Stimulated activated CD4-positive, alpha-beta T cell treated with anti-CD3 and anti-CD28 coated beads, Interleukin-2, amount 100 ng/mL, for 24 hours (primary cell): ENCODE results near the gene ZNF667.

Source experiments
- DNase-seq, 2 donors: peaks; one replicate each; pipeline ENCODE4 v3.0.0-alpha.2; 2020

Gene ZNF667

GRCh38 chr19:56476651-56477428 lies at the start of gene ZNF667:
Gene ZNF667, minus strand, starts transcription at chr19:56477345. Its CDS starts 14,975 bp downstream, at chr19:56462370.
- peak in 1 of 2 donors; percentile 6 for DNase-seq

DNA sequence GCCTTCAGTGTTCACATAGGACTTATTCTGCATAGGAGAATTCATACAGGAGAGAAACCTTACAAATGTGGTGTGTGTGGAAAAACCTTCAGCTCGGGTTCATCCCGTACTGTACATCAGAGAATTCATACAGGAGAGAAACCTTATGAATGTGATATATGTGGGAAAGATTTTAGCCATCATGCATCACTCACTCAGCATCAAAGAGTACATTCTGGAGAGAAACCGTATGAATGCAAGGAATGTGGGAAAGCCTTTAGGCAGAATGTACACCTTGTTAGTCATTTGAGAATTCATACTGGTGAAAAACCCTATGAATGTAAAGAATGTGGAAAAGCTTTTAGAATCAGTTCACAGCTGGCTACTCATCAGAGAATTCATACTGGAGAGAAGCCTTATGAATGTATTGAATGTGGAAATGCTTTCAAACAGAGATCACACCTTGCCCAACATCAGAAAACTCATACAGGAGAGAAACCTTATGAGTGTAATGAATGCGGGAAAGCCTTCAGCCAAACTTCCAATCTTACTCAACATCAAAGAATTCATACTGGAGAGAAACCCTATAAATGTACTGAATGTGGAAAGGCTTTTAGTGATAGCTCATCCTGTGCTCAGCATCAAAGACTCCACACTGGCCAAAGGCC lies 48.2 kb upstream of the ZNF667 start:
- no peak for DNase-seq

GRCh38 chr19:56508290-56508778 lies 31.2 kb upstream of the ZNF667 start:
- no peak for DNase-seq

GRCh38 chr19:56507446-56508289 lies 30.5 kb upstream of the ZNF667 start, which contains the start of gene ZNF471:
Gene ZNF471, plus strand, starts transcription at chr19:56507855. Its CDS starts 3,717 bp downstream, at chr19:56511572.
- DNase-seq, result peak; percentile 77

- DNase-seq, result no peak
Observed at GRCh38 chr19:56504581-56504980, 27.4 kb upstream of the ZNF667 start.

GRCh38 chr19:56491399-56491798 lies 14.3 kb upstream of the ZNF667 start:
- no peak for DNase-seq

DNA sequence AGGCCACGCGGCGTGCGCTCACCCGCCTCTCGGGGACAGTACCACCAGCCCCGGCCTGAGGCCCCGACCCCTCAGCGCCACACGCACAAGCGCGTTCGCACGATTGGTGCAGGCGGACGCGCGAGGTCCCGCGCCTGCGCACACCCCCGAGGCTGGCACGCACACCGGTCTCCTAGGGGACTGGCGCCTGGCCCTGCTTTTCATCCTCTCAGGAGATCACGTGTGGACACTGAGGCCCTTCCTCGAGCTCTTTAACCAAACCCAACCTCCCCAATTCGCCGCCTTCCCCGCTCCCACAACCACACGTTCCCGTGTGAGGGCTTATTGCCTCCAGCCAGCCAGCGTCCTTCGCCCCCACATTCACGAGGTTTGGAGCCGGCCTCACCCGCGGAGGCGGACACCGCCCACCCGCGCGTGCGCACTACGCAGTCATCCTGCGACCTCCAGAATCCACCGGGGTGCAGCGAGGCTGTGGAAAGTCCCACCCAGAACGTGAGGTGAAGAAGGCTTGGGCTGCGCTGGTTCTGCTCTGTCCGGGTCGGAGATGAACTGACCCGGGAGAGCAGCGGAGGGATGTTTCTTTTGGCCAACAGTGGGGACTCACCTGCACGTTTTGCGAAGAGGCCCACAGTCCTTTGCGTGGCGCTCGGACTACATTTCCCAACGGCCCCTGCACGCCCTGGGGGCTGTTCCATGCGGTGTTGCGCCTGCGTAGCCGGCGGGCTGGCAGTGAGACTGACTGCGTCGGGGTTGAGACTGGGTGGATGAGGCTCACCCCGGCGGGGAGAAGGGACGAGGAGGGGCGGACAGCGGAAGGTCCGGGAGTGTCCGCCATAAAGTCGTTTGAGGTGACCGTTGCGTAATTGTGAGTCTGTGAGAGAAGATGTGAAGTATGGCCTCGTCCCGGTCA lies 539 bp upstream of the ZNF667 start:
- peak; percentile 40 to 62 for DNase-seq

GRCh38 chr19:56476093-56476492 lies 1.1 kb downstream of the ZNF667 start:
- DNase-seq, result no peak

DNA sequence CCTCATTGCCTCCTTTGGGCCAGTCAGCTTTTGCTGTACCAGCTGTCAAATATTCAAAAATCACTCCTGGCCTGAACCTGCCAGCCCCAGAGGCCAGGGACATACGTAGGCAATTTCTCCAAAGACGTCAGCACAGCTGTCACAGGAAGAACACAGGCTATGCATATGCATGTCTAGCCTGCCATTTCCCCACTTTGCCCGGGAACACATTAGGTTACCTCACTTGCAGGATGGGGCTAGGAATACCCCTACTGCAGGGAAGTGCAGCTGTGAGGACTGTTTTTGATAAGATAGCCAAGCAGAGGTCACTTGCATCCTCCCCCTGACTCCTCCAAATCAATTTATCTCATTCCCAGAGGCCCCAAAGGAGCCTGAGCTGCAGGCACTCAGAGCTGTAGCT lies 2.8 kb downstream of the ZNF667 start:
- no peak for DNase-seq

DNA sequence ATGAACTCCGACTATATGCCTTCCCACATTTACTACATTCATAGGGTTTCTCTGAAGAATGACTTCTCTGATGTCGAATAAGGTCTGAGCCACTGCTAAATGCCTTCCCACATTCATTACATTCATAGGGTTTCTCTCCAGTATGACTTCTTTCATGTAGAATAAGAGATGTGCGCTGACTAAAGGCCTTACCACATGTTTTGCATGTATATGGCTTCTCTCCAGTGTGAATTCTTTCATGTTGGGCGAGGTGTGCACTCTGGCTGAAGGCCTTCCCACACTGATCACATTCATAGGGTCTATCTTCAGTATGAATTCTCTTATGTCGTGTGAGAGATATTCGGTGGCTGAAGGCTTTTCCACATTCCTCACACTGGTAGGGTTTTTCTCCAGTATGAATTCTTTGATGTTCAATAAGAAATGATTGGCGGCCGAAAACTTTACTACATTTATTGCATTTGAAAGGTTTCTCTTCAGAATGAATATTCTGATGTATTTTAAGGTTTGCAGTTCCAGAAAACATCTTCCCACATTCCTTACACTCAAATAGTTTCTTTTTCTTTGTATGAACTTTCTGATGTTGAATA lies 35.8 kb downstream of the ZNF667 start:
- DNase-seq, result no peak

DNA sequence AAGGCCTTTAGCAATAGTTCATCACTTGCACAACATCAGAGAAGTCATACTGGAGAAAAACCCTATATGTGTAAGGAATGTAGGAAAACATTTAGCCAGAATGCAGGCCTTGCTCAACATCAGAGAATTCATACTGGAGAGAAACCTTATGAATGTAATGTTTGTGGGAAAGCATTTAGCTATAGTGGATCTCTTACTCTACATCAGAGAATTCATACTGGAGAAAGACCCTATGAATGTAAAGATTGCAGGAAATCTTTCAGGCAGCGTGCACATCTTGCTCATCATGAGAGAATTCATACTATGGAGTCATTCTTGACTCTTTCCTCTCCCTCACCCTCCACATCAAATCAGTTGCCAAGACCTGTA lies 53.2 kb downstream of the ZNF667 start:
- no peak for DNase-seq

DNA sequence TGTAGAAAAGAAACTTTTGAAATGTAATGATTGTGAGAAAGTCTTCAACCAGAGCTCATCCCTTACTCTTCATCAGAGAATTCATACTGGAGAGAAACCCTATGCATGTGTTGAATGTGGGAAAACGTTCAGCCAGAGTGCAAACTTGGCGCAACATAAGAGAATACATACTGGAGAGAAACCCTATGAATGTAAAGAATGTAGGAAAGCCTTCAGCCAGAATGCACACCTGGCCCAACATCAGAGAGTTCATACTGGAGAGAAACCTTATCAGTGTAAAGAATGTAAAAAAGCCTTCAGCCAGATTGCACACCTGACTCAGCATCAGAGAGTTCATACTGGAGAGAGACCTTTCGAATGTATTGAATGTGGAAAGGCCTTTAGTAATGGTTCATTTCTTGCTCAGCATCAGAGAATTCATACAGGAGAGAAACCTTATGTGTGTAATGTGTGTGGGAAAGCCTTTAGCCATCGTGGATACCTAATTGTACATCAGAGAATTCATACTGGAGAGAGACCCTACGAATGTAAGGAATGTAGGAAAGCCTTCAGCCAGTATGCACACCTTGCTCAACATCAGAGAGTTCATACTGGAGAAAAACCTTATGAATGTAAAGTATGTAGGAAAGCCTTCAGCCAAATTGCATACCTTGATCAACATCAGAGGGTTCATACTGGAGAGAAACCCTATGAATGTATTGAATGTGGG lies 53.7 kb downstream of the ZNF667 start:
- DNase-seq, result no peak

DNA sequence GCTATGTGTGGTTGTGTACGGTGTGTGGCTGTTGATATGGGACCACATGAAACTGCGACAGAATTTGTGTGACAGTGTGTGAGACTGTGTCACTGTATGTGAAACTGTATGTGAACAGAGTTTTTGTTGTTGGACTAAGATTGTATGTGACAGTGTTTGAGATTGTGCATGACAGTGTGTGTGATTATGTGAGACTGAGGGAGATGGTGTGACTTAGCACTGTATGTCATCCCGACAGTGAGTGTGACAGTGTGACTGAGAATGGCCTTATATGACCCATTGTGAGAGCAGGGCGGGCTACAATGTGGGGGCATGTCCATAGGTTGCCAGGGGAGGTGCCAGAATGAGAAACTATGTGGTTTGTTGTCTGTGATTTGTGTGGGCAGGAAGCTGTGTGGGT lies 72.1 kb downstream of the ZNF667 start:
- DNase-seq, result no peak

GRCh38 chr19:56404705-56405056 lies 72.5 kb downstream of the ZNF667 start:
- DNase-seq, result no peak

GRCh38 chr19:56403764-56404704 lies 73.1 kb downstream of the ZNF667 start, which contains the start of gene ZNF583:
Gene ZNF583, plus strand, starts transcription at chr19:56404332. Its CDS starts 2,783 bp downstream, at chr19:56407115.
- DNase-seq, result peak; percentile 88 to 90

GRCh38 chr19:56403261-56403660 lies 73.9 kb downstream of the ZNF667 start:
- peak; percentile 9 to 30 for DNase-seq

- no peak for DNase-seq
Observed at GRCh38 chr19:56400485-56400884, 76.7 kb downstream of the ZNF667 start.

- DNase-seq, result no peak
Observed at GRCh38 chr19:56398809-56399208, 78.3 kb downstream of the ZNF667 start.

GRCh38 chr19:56393119-56394012 lies 83.8 kb downstream of the ZNF667 start, which contains the start of gene ZNF582:
Gene ZNF582, minus strand, starts transcription at chr19:56393534. Its CDS starts 1,782 bp downstream, at chr19:56391752.
- peak; percentile 87 to 90 for DNase-seq
